Liver (tissue), 9 donors: Measurements from ENCODE around the gene ARHGAP33. TPM values are rescaled to one million over a fixed set of nuclear protein-coding genes. Genes with fewer than 3 reads are reported as not detected.

Source experiments
- DNase-seq: peaks from one replicate; pipeline ENCODE4 v3.0.0-alpha.2; 2017; ENCODE audit warnings: low spot score
- H3K27ac ChIP-seq, 2 donors: one replicate each; pipeline ENCODE4 v1.7.0; 2013; ENCODE audit warnings: inconsistent platforms in 2 of 2, low read length in 2 of 2, control low read depth in 1 of 2, low read depth in 1 of 2, mild to moderate bottlenecking in 1 of 2
- H3K27me3 ChIP-seq, 4 donors: one replicate each; pipeline versions ENCODE4 v1.6.1 to v1.7.0; 2013; ENCODE audit warnings: low read length in 3 of 4, inconsistent platforms in 1 of 4, mild to moderate bottlenecking in 1 of 4, moderate library complexity in 1 of 4; ENCODE audit not compliant: control insufficient read depth in 4 of 4, insufficient read depth in 4 of 4
- H3K36me3 ChIP-seq, 4 donors: one replicate each; pipeline versions ENCODE4 v1.6.1 to v1.7.0; 2013; ENCODE audit warnings: low read length in 3 of 4, mild to moderate bottlenecking in 3 of 4, low read depth in 1 of 4, moderate library complexity in 1 of 4; ENCODE audit not compliant: control insufficient read depth in 4 of 4, insufficient read depth in 3 of 4
- H3K4me1 ChIP-seq, 4 donors: one replicate each; pipeline versions ENCODE4 v1.6.1 to v1.7.0; 2013; ENCODE audit warnings: low read length in 3 of 4, mild to moderate bottlenecking in 3 of 4, moderate library complexity in 1 of 4; ENCODE audit not compliant: control insufficient read depth in 4 of 4, insufficient read depth in 4 of 4
- H3K4me3 ChIP-seq, 3 donors: one replicate each; pipeline versions ENCODE4 v1.6.1 to v1.7.0; 2013; ENCODE audit warnings: low read length in 3 of 3, control low read depth in 1 of 3, low read depth in 1 of 3, mild to moderate bottlenecking in 1 of 3
- H3K9ac ChIP-seq, 2 donors: one replicate each; pipeline ENCODE4 v1.7.0; 2013; ENCODE audit warnings: low read length in 2 of 2, mild to moderate bottlenecking in 2 of 2, moderate library complexity in 2 of 2, control low read depth in 1 of 2, low read depth in 1 of 2
- H3K9me3 ChIP-seq, 4 donors: one replicate each; pipeline versions ENCODE4 v1.6.1 to v1.7.0; 2013; ENCODE audit warnings: low read length in 3 of 4; ENCODE audit not compliant: control insufficient read depth in 4 of 4
- EGR1 ChIP-seq, 2 donors: IDR thresholded peaks; 2 replicates each; pipeline ENCODE4 v1.6.1; 2016 to 2018; ENCODE audit warnings: antibody characterized with exemption in 2 of 2, low read depth in 2 of 2
- FOXA1 ChIP-seq: IDR thresholded peaks from 2 replicates; pipeline ENCODE4 v1.6.1; 2016; ENCODE audit warnings: antibody characterized with exemption
- FOXA2 ChIP-seq: IDR thresholded peaks from 2 replicates; pipeline ENCODE4 v1.6.1; 2016; ENCODE audit warnings: antibody characterized with exemption
- GABPA ChIP-seq, 2 donors: IDR thresholded peaks in 1 of 2; conservative IDR thresholded peaks in 1 of 2; 2 replicates each; pipeline ENCODE4 v1.6.1; 2016; ENCODE audit warnings: antibody characterized with exemption in 2 of 2, mild to moderate bottlenecking in 1 of 2, moderate library complexity in 1 of 2
- HNF4G ChIP-seq: IDR thresholded peaks from 2 replicates; pipeline ENCODE4 v1.6.1; 2016; ENCODE audit warnings: antibody characterized with exemption
- JUND ChIP-seq, 2 donors: IDR thresholded peaks; 2 replicates each; pipeline ENCODE4 v1.6.1; 2016; ENCODE audit warnings: antibody characterized with exemption in 2 of 2
- MAX ChIP-seq: IDR thresholded peaks from 2 replicates; pipeline ENCODE4 v1.6.1; 2016; ENCODE audit warnings: antibody characterized with exemption
- NR2F2 ChIP-seq: IDR thresholded peaks from 2 replicates; pipeline ENCODE4 v1.6.1; 2016; ENCODE audit warnings: antibody characterized with exemption
- RAD21 ChIP-seq, 2 donors: IDR thresholded peaks; 2 replicates each; pipeline ENCODE4 v1.6.1; 2016; ENCODE audit warnings: antibody characterized with exemption in 2 of 2, mild to moderate bottlenecking in 2 of 2
- REST ChIP-seq: IDR thresholded peaks from 2 replicates; pipeline ENCODE4 v1.6.1; 2016; ENCODE audit warnings: antibody characterized with exemption, mild to moderate bottlenecking
- RXRA ChIP-seq, 2 donors: IDR thresholded peaks; 2 replicates each; pipeline ENCODE4 v1.6.1; 2017 to 2018; ENCODE audit warnings: antibody characterized with exemption in 2 of 2, mild to moderate bottlenecking in 1 of 2
- SP1 ChIP-seq: IDR thresholded peaks from 2 replicates; pipeline ENCODE4 v1.6.1; 2018; ENCODE audit warnings: antibody characterized with exemption, mild to moderate bottlenecking
- TAF1 ChIP-seq: conservative IDR thresholded peaks from 2 replicates; pipeline ENCODE4 v1.6.1; 2016; ENCODE audit warnings: antibody characterized with exemption, mild to moderate bottlenecking
- YY1 ChIP-seq: IDR thresholded peaks from 2 replicates; pipeline ENCODE4 v1.6.1; 2016; ENCODE audit warnings: antibody characterized with exemption, mild to moderate bottlenecking
- WGBS: extraction: QIAGEN DNeasy Blood & Tissue Kit; methylation state at CpG from one replicate; pipeline ENCODE4 v1.1.7; 2013; 5-methylcytosine and 5-hydroxymethylcytosine counted together
- polyA plus RNA-seq, 2 donors: library from polyadenylated mRNA; stranded (reverse) in 1 of 2; unstranded in 1 of 2; fragments of 200-250 nt in 1 of 2; fragments of >200 nt in 1 of 2; fragmentation: Nextera tagmentation in 1 of 2; extraction: Ambion mirVana in 1 of 2; gene quantifications; one replicate each; pipeline versions ENCODE4 v1.2.1 to v1.2.3, GENCODE V29; 2013 to 2015
- total RNA-seq, 2 donors: library from RNA; depleted of rRNA; stranded (reverse); fragments of >200 nt; gene quantifications; one replicate each; pipeline ENCODE4 v1.2.3, GENCODE V29; 2014
- TF ChIP-seq, protein P1 (sequence below): fragments of 150-350 bp; IDR thresholded peaks from 2 replicates; pipeline ENCODE4 v1.5.1; 2017; ENCODE audit warnings: improper control_type of control experiment, low read depth, low read length; ENCODE audit not compliant: missing input control
- TF ChIP-seq, protein P2 (sequence below): IDR thresholded peaks from 2 replicates; pipeline ENCODE4 v1.6.1; 2016; ENCODE audit warnings: antibody characterized with exemption
- TF ChIP-seq, protein P3 (sequence below): IDR thresholded peaks from 2 replicates; pipeline ENCODE4 v1.6.1; 2016; ENCODE audit warnings: antibody characterized with exemption
- donor health status: healthy.
- donor health status: healthy.
- donor health status: healthy.
- donor health status: healthy.
- donor health status: healthy.

ARHGAP33 gene
- total and polyA plus RNA-seq, 4 donors = 0.85 to 10.1 (median 1.8) TPM

DNA sequence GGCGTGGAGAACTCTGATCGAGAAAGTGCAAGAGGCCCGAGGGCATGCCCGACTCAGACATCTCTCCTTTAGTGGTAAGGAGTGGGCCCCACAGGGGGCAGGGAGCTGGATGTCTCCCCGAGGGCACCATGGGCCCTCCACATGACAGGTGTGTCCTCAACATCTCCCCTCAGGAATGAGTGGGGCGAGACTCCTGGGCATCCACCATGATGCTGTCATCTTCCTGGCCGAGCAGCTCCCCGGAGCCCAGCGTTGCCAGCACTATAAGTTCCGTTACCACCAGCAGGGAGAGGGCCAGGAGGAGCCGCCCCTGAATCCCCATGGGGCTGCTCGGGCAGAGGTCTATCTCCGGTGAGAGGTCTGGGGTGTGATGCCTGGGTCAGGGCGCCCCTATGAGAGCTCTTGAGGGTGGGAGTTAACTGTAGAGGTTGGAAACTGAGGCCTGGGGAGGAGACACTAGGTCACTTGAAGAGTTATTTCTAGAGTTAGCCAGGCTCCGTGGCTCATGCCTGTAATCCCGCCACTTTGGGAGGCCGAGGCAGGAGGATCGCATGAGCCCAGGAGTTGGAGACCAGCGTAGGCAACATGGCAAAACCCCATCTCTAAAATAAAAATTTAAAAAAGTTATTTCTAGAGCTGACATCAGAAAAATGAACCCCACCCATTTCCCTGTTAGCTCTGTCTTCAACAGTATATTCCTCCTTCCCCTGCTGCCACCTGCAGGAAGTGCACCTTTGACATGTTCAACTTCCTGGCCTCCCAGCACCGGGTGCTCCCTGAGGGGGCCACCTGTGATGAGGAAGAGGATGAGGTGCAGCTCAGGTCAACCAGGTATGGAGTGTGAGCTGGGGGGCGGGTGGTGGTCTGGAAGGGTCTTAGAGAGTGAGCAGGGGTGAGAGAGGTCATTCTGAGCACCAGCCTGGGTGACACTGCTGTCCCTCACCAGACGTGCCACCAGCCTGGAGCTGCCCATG is 38.2 kb upstream of the ARHGAP33 start:
- H3K4me1 ChIP-seq = peaks cover 5 to 34% (median 11%) of the 10 kb centered on the region in 4 donors
- DNase-seq = no peak
- no peaks in the 10 kb centered on the region for H3K27me3 ChIP-seq
- H3K27ac ChIP-seq = no peak overlapping the region
- H3K36me3 ChIP-seq = peaks cover 12 to 58% (median 20%) of the 10 kb centered on the region in 4 donors
- H3K9ac ChIP-seq = no peak overlapping the region
- no peak overlapping the region for H3K4me3 ChIP-seq
- H3K9me3 ChIP-seq = no peaks in the 10 kb centered on the region
- TF ChIP-seq SP1 = no peak
- TF ChIP-seq EGR1 (IDR thresholded peaks at IDR 0.05; ENCODE audit: low read depth in 2 of 2) = no peak
- no peak for TF ChIP-seq YY1
- no peak for TF ChIP-seq GABPA (IDR thresholded peaks at IDR 0.05 in 1 of 2, conservative IDR thresholded peaks at IDR 0.05 in 1 of 2)
- TF ChIP-seq HNF4G = no peak
- TF ChIP-seq RAD21 (IDR thresholded peaks at IDR 0.05) = no peak
- TF ChIP-seq, protein P1, sequence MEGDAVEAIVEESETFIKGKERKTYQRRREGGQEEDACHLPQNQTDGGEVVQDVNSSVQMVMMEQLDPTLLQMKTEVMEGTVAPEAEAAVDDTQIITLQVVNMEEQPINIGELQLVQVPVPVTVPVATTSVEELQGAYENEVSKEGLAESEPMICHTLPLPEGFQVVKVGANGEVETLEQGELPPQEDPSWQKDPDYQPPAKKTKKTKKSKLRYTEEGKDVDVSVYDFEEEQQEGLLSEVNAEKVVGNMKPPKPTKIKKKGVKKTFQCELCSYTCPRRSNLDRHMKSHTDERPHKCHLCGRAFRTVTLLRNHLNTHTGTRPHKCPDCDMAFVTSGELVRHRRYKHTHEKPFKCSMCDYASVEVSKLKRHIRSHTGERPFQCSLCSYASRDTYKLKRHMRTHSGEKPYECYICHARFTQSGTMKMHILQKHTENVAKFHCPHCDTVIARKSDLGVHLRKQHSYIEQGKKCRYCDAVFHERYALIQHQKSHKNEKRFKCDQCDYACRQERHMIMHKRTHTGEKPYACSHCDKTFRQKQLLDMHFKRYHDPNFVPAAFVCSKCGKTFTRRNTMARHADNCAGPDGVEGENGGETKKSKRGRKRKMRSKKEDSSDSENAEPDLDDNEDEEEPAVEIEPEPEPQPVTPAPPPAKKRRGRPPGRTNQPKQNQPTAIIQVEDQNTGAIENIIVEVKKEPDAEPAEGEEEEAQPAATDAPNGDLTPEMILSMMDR = no peak
- TF ChIP-seq NR2F2 = no peak
- no peak for TF ChIP-seq TAF1
- TF ChIP-seq REST = no peak
- TF ChIP-seq FOXA1 = no peak
- no peak for TF ChIP-seq MAX
- no peak for TF ChIP-seq JUND (IDR thresholded peaks at IDR 0.05)
- TF ChIP-seq, protein P2, sequence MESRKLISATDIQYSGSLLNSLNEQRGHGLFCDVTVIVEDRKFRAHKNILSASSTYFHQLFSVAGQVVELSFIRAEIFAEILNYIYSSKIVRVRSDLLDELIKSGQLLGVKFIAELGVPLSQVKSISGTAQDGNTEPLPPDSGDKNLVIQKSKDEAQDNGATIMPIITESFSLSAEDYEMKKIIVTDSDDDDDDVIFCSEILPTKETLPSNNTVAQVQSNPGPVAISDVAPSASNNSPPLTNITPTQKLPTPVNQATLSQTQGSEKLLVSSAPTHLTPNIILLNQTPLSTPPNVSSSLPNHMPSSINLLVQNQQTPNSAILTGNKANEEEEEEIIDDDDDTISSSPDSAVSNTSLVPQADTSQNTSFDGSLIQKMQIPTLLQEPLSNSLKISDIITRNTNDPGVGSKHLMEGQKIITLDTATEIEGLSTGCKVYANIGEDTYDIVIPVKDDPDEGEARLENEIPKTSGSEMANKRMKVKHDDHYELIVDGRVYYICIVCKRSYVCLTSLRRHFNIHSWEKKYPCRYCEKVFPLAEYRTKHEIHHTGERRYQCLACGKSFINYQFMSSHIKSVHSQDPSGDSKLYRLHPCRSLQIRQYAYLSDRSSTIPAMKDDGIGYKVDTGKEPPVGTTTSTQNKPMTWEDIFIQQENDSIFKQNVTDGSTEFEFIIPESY = no peak
- TF ChIP-seq, protein P3, sequence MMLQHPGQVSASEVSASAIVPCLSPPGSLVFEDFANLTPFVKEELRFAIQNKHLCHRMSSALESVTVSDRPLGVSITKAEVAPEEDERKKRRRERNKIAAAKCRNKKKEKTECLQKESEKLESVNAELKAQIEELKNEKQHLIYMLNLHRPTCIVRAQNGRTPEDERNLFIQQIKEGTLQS = no peak
- TF ChIP-seq RXRA (IDR thresholded peaks at IDR 0.05) = no peak
- no peak for TF ChIP-seq FOXA2
- WGBS = 92% methylated on average over 22 of the region's 22 CpGs
